Activated T-cell treated with anti-CD3 and anti-CD28 coated beads for 24 hours (primary cell): Measurements from ENCODE around the gene ELN.
"Not testable (repeated sequence)": the region's sequence is repeated elsewhere in the genome, so short reads cannot be mapped to it uniquely, and the experiment has no call there.

ENCODE experiments used
- DNase-seq: peaks from one replicate; pipeline ENCODE4 v3.0.0-alpha.2; 2020; ENCODE audit warnings: low read depth

The ELN gene

GRCh38 chr7:74027683-74028320 lies at the start of gene ELN:
TSS of gene ELN (plus strand) at chr7:74028173. CDS start at chr7:74028188, 15 bp downstream.
- DNase-seq: no peak

DNA sequence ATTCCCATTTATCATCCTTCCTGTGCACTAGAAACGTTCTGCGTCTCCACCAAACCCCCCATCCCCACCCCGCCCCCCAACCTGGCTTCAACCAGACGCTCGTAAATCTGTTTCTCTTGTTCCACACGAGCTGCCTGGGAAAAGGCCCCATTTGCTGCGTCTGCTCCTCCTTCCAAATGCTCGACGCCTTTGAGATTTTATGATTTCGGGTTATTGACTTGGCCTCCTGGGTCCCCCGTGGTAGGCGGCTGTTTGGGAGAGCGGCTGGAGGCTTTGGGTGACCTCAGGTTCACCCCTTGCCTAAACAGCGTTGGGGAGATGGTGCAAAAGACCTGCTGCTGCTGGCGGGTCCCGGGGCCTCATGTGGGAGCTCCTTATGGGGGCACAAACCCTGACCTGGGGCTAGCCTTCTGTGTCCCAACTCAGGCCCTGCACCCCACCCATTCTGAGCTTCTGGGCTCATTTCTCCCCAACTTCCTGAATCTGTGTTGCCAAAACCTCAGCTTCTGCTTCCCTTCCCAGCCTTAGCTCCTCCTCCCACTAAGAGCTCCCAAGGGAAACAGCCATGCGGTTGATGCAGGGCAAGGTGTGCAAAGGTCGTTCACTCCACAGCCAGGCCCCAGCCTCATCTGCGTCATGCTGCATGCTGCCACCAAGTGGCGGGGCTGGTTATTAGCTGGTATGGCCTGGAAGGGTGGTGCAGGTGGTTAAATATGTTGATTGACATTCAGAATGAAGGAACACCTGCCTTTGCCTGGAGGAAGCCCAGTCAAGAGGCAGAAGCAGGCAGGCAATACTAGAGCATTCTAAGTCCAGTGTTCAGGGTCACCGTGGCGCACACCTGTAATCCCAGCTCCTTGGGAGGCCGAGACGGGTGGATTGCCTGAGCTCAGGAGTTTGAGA lies 49.1 kb upstream of the ELN start:
- DNase-seq: no peak

DNA sequence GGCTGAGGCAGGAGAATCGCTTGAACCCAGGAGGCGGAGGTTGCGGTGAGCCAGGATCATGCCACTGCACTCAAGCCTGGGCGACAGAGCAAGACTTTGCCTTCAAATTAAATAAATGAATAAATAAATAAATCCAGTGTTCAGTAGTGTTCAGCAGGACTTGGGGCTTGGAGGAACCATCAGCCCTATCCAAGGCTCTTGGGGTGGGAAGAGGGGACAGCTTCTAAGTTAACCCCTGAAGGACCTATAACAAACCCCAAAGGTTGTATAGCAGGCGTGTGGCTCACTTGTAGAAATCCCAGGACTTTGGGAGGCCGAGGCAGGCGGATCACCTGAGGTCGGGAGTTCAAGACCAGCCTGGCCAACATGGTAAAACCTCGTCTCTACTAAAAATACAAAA lies 48.3 kb upstream of the ELN start:
- DNase-seq: not testable (repeated sequence)

DNA sequence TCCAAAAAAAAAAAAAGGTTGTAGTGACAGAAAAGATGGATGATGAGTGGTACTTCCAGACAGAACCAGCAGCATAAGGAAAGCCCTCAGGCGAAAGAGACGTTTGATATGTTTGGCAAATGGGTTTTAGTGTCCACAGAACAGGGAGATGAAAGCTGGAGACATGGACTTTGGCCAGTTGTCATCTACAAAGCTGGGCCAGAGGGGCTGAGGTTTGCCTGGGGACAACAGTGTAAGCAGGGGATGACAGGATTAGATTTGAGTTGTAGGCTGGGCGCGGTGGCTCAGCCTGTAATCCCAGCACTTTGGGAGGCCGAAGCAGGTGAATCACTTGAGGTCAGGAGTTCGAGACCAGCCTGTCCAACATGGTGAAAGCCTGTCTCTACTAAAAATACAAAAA lies 47.8 kb upstream of the ELN start:
- no peak for DNase-seq

- DNase-seq: no peak
These were observed 46.0 kb upstream of the ELN start for GRCh38 chr7:73981933-73982332.

DNA sequence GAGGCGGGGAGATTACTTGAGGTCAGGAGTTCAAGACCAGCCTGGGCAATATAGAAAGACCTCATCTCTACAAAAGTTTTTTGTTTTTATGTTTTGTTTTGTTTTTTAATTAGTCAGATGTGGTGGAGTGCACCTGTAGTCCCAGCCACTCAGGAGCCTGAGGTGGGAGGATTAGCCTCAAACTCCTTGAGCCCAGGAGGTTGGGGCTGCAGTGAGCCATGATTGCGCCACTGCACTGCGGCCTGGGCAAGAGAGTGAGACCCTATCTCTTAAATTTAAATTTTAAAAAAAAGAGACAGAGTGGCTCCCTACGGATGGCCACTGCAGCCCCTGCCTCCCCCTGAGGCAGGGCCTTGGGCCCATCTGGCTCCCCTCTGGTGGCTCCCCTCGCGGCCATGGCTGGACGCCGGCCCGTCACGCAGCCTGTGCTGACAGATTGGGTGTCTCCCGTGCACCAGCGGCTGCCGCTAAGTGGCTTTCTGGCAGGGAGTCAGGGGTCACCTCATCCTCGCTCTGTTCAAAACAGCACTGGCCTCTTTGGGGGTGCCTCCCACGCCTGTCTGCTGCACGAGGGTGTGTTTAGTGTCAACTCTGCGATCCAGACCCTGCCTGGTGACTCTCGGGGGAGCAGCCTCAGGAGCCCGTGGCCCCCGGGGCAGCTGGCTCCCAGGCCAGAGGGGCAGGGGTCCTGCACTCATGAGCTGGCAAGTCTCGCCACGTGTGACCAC lies 44.4 kb upstream of the ELN start:
- DNase-seq: no peak

DNA sequence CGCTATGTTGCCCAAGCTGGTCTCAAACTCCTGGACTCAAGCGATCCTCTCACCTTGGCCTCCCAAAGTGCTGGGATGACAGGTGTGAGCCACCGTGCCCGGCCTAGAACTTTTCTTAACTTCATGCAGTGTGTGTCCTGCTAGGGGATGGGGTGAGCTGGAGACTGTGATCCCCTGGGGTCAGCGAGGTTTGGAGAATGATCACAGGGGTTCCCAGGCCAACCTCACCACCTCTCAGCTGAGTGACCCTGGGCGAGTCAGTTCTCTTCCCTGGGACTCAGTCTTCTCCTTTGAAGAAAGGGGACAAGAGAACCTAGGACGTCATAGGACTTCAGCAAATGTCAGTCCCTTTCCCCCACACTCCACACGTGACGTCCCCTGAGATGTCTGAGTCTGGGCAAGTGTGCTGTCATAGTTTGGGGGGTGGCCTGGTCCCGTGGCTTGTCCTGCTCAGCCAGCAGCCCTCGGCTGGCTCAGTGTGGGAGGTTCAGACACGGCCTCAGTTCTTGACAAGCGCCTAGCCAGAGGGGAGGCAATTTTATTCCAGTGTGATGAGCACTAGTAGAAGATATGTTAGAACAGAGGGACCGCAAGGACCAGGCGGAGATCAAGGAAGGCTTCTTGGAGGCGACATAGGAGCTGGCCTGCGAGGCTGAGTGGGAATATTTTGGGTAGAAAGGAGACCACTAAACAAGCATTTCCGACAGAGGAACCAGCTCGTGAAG lies 43.3 kb upstream of the ELN start:
- DNase-seq: no peak

- no peak for DNase-seq
These were observed 42.2 kb upstream of the ELN start for GRCh38 chr7:73985737-73986141.

DNA sequence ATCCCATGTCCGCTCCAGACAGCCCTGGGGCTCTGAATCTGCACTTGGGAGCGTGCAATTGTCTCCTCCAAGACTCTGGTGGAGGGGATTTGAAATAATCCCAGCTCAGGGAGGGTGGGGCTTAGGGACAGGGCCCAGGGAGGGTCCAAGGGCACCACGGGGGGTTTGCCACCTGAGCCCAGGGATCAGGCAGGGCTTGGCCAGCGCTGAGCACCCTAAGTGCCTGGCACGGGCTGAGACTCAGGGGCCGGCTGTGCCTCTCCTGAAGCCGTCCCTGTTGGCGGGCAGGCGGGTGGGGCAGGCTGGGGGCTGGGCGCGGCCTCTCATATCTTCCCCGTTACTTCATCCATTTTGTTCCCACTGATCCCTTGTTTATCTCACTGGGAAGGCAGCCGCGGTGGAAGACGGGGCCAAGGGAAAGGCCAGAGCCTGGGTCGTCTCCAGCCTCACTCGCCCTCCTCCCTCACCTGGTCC lies 41.8 kb upstream of the ELN start:
- no peak for DNase-seq

GRCh38 chr7:73987298-73987697 lies 40.7 kb upstream of the ELN start:
- DNase-seq: no peak

DNA sequence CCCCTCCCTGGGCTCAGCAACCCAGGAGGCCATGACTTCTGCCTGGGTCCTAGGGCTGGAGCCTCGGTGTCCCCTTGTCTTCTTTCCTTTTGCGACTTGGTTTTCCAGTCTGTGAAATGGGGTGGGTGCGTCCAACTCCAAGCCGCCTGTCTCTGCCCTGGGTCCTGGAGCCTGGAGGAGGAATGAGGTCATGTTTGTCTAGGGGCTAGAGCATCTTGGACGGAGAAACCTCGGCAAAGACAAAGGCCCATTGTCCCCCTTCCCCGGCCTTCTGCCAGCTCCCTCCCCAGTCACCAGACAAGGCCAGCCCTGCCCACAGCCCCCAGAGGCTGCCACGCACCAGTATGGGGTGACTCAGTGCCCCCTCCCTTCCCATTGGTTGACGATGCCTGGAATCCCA lies 39.8 kb upstream of the ELN start:
- DNase-seq: no peak

DNA sequence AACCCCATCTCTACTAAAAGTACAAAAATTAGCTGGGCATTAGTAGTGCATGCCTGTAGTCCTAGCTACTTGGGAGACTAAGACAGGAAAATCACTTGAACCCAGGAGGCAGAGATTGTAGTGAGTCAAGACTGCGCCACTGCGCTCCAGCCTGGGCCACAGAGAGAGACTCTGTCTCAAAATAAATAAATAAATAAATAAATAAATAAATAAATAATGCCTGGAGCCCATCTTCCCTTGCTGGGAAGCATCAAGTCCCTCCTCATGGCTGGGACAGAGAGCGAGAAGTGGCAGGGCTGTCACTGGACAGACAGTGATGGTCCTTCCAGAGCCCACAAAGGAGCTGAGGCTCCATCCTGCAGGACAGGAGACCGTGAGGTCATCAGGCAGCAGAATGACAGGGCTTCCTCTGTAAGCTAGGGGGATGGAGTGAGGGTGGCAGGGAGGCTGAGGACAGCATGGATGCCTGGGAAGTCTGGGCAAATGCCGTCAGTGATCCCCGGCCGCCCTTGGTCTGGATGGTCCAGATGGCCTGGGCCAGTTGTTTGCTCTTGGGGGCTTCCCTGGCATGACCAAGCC lies 36.4 kb upstream of the ELN start:
- no peak for DNase-seq

- DNase-seq: no peak
These were observed 35.8 kb upstream of the ELN start for GRCh38 chr7:73992101-73992562.

DNA sequence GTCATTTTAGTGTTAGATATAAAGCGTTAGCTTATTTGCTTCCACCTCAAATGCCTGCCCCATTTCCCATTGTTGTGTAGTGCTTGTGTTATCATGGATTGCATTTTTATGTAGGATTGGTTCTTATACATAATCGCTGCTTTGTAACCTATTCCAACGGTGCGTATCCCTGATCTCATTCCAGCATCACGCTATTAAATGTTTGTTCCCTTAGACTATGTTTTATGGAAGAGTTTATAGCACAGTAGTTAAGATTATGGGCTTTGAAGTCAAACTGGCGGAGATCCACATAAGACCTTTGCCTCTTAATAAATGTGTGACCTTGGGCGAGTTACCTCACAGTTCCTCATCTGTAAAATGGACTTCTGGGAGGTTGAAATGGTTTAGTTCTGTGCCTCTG lies 34.0 kb upstream of the ELN start:
- DNase-seq: no peak

DNA sequence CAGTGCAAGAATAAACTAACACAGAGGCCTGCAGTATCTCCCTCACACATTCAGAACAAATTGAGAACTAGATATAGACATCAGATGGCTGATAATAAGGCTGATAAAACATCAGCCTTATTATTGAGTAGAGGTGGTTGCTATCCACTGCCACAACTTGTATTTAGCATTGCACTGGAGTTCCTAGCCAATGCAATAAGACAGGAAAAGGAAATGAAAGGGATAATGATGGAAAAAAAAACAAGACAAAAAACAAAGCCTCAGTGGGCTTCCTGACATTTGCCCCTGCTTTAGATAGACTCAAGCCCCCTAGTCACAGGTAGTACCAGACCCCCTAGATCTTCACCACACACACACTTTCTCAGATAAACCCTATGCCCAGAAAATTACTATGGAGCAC lies 33.2 kb upstream of the ELN start:
- no peak for DNase-seq

- DNase-seq: no peak
These were observed 32.6 kb upstream of the ELN start for GRCh38 chr7:73995330-73995729.

- DNase-seq: no peak
These were observed 32.0 kb upstream of the ELN start for GRCh38 chr7:73995821-73996511.

DNA sequence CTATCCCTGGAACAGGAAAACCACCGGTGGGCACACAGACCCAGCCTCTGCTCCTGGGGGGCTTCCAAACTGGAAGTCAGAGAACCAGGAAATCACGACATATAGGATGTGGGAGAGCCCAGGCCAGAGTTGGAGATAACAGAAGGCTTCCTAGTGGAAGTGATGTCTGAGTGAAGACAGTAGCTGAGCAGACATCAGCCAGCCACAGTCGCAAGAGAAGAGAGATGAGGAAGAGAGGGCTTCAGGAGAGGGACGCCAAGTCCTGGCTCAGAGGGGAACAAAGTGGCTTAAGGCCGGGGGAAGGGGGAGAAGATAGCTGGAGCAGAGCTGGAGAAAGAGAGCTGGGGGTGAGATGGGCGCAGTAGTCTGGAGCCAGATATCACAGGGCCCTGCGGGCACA lies 30.9 kb upstream of the ELN start:
- no peak for DNase-seq

GRCh38 chr7:73999664-74000435 lies 28.1 kb upstream of the ELN start:
- DNase-seq: no peak

- no peak for DNase-seq
These were observed 27.4 kb upstream of the ELN start for GRCh38 chr7:74000489-74001149.
